GM12878 (cell line): Measurements from ENCODE around the gene VWA8. TPM values are rescaled to one million over a fixed set of nuclear protein-coding genes. Genes with fewer than 3 reads are reported as not detected.
"Not testable (repeated sequence)": the region's sequence is repeated elsewhere in the genome, so short reads cannot be mapped to it uniquely, and the experiment has no call there.

Experiments
- ATAC-seq: fragments of 200-7000 bp; cut with Tn5 transposase; 3 replicates; pipeline ENCODE4 v1.9.1; 2020; ENCODE audit warnings: mild to moderate bottlenecking, moderate library complexity
- BruUV-seq: library from RNA; stranded (reverse); fragments of 400-500 nt; replicated peaks from 2 replicates; lab custom pipeline; 2021; lab: Mats Ljungman, UMichigan
- CTCF ChIA-PET: fragments of 300-600 bp; sonication (Branson Sonifier 250); formaldehyde crosslinking; extraction: SDS; loops from one replicate; lab custom pipeline; 2021; ENCODE audit warnings: inconsistent platforms; lab: Yijun Ruan, JAX
- POLR2A ChIA-PET: fragments of 350-600 bp; formaldehyde crosslinking; extraction: SDS; loops from one replicate; lab custom pipeline; 2021; ENCODE audit warnings: inconsistent platforms; lab: Charles Lee
- RAD21 ChIA-PET: fragments of 300-600 bp; sonication (Branson Sonifier 250); formaldehyde crosslinking; loops from one replicate; lab custom pipeline; 2023; ENCODE audit warnings: antibody characterized with exemption; ENCODE audit not compliant: unreplicated experiment; lab: Charles Lee
- SMC1A ChIA-PET: fragments of 300-600 bp; sonication (Branson Sonifier 250); formaldehyde crosslinking; loops from one replicate; lab custom pipeline; 2023; ENCODE audit not compliant: unreplicated experiment, uncharacterized antibody; lab: Charles Lee
- DNase-seq: peaks from one replicate; pipeline ENCODE4 v3.0.0-alpha.2; 2011; ENCODE audit warnings: low read depth, low spot score
- FAIRE-seq: peaks from 3 replicates; lab custom pipeline; 2011; peaks lifted over from hg19 to GRCh38; lab: Jason Lieb, UNC
- H2AFZ ChIP-seq: 2 replicates; pipeline ENCODE4 v1.6.0; 2011; ENCODE audit warnings: low read depth, low read length, control low read depth; ENCODE audit not compliant: control insufficient read depth
- H3K27ac ChIP-seq: 2 replicates; pipeline ENCODE4 v1.5.1; 2011; ENCODE audit warnings: control low read depth; ENCODE audit not compliant: control insufficient read depth, insufficient read depth
- H3K27me3 ChIP-seq, 2 experiments: replicated peaks in 1 of 2; 2 replicates each; pipeline versions ENCODE4 v1.6.0 to v1.6.1; 2011; ENCODE audit warnings: low read length in 1 of 2; ENCODE audit not compliant: control insufficient read depth in 2 of 2, insufficient read depth in 2 of 2
- H3K36me3 ChIP-seq, 2 experiments: 2 replicates each; pipeline ENCODE4 v1.5.1; 2011; ENCODE audit warnings: low read length in 1 of 2; ENCODE audit not compliant: control insufficient read depth in 2 of 2, insufficient read depth in 2 of 2
- H3K4me1 ChIP-seq: 2 replicates; pipeline ENCODE4 v1.6.1; 2011; ENCODE audit warnings: mild to moderate bottlenecking, low read length, moderate library complexity, mixed read lengths; ENCODE audit not compliant: control insufficient read depth, insufficient read depth
- H3K4me2 ChIP-seq: 2 replicates; pipeline ENCODE4 v1.6.0; 2011; ENCODE audit warnings: control low read depth; ENCODE audit not compliant: control insufficient read depth, insufficient read depth
- H3K4me3 ChIP-seq: fragments of 200-600 bp; sonication (generic); 2 replicates; pipeline ENCODE4 v1.5.1; 2016
- H3K79me2 ChIP-seq: 2 replicates; pipeline ENCODE4 v1.6.0; 2011; ENCODE audit warnings: low read length; ENCODE audit not compliant: control insufficient read depth, insufficient read depth
- H3K9ac ChIP-seq: 2 replicates; pipeline ENCODE4 v1.8.0; 2011; ENCODE audit warnings: low read length, control low read depth, mixed read lengths; ENCODE audit not compliant: control insufficient read depth, insufficient read depth
- H3K9me3 ChIP-seq: replicated peaks from 3 replicates; pipeline ENCODE4 v1.5.1; 2011; ENCODE audit warnings: mild to moderate bottlenecking, low read length; ENCODE audit not compliant: control insufficient read depth, insufficient read depth
- H4K20me1 ChIP-seq: 2 replicates; pipeline ENCODE4 v1.6.0; 2011; ENCODE audit not compliant: control insufficient read depth, insufficient read depth
- CEBPB ChIP-seq, 2 experiments: fragments of 150-350 bp in 1 of 2; IDR thresholded peaks; 2 replicates each; pipeline ENCODE4 v1.6.1; 2012 to 2014; ENCODE audit warnings: low read depth in 2 of 2, low read length in 2 of 2, borderline replicate concordance in 1 of 2, inconsistent platforms in 1 of 2
- EGR1 ChIP-seq, 2 experiments: IDR thresholded peaks; 1 replicate in 1 of 2; 2 replicates in 1 of 2; pipeline ENCODE4 v1.6.1; 2011 to 2012; ENCODE audit warnings: low read depth in 2 of 2, low read length in 2 of 2, borderline replicate concordance in 1 of 2, mild to moderate bottlenecking in 1 of 2, moderate library complexity in 1 of 2
- MTA3 ChIP-seq: IDR thresholded peaks from 2 replicates; pipeline ENCODE4 v1.6.1; 2012; ENCODE audit warnings: low read length, inconsistent platforms, borderline replicate concordance
- POLR2A ChIP-seq: IDR thresholded peaks from 2 replicates; pipeline ENCODE4 v1.6.1; 2011; ENCODE audit warnings: low read depth, mild to moderate bottlenecking, low read length
- SMAD5 ChIP-seq: IDR thresholded peaks from 2 replicates; pipeline ENCODE4 v1.6.1; 2016; ENCODE audit warnings: antibody characterized with exemption, low read depth
- STAT3 ChIP-seq: IDR thresholded peaks from 2 replicates; pipeline ENCODE4 v1.6.1; 2011; ENCODE audit warnings: low read depth, low read length, improper control_type of control experiment
- ZNF207 ChIP-seq: fragments of 450-650 bp; IDR thresholded peaks from 2 replicates; pipeline ENCODE4 v1.6.1; 2014; ENCODE audit warnings: antibody characterized with exemption, mild to moderate bottlenecking, borderline replicate concordance
- ZNF274 ChIP-seq: IDR thresholded peaks from one replicate; pipeline ENCODE4 v1.8.0; 2011; ENCODE audit not compliant: insufficient read length, insufficient read depth
- WGBS: methylation state at CpG from one replicate; pipeline ENCODE4 v1.1.6; 2016; ENCODE audit warnings: low lambda C conversion rate; ENCODE audit not compliant: insufficient replicate concordance, insufficient coverage; ENCODE audit errors: missing lambda C conversion rate; 5-methylcytosine and 5-hydroxymethylcytosine counted together
- in situ Hi-C: fragments of 300-500 bp; cut with MboI; formaldehyde crosslinking; loops from 9 replicates; pipeline ENCODE4 v1.14.3; 2018; ENCODE audit warnings: mixed read lengths
- intact Hi-C: fragments of 100-400 bp; cut with micrococcal nuclease; formaldehyde crosslinking; loops from one replicate; pipeline ENCODE4 v1.14.2; 2022; ENCODE audit not compliant: unreplicated experiment
- polyA plus RNA-seq, 11 experiments: library from polyadenylated mRNA; depleted of rRNA in 4 of 11; unstranded in 6 of 11; stranded (reverse) in 5 of 11; fragments of >200 nt; fragmentation: Nextera tagmentation in 4 of 11; fragmentation: Illumina TruSeq in 1 of 11; extraction: Ambion mirVana in 4 of 11; extraction: Trizol in 1 of 11; gene quantifications; 1 replicate in 1 of 11; 2 replicates in 10 of 11; pipeline versions ENCODE4 v1.2.1 to v1.2.3, GENCODE V29; 2011 to 2016; ENCODE audit warnings: inconsistent platforms in 2 of 11, missing spikeins in 2 of 11, low read depth in 1 of 11
- total RNA-seq, 4 experiments: library from RNA; depleted of rRNA in 3 of 4; stranded (reverse); fragments of >200 nt in 3 of 4; fragmentation: Illumina TruSeq in 1 of 4; extraction: Trizol in 1 of 4; gene quantifications; 2 replicates each; pipeline versions ENCODE4 v1.2.1 to v1.2.3, GENCODE V29; 2013 to 2021
- TF ChIP-seq, protein P1 (sequence below): fragments of 450-650 bp; IDR thresholded peaks from 2 replicates; pipeline ENCODE4 v1.6.1; 2018; ENCODE audit warnings: mild to moderate bottlenecking, low read depth, moderate library complexity; ENCODE audit not compliant: partially characterized antibody

The VWA8 gene
- total and polyA plus RNA-seq, 10 of the 15 experiments (the other 5 are each of a cell fraction or from before 2014, with no cell fraction given), result 3.0 to 21.8 (median 13.5) TPM

DNA sequence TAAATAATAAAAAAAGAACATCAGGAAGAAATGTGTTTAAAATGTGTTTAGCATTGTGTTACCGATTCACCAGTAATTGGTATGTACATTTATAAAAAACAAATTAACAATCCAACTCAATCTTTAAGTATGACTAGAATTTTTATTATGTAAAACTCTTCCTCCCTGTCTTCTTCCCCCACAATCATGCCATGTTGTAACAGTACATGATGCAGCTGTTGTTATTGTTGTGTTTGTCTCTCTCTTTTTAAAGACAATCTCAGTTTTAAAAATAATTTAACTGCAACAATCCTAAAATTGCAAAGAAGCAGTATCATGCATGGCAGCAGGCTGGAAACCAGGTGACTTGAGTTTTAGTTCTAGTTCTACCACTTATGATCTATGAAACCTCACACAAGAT, 323.3 kb downstream of the VWA8 start (continued):
- no peak for TF ChIP-seq POLR2A
- TF ChIP-seq SMAD5, result no peak
- TF ChIP-seq EGR1 (IDR thresholded peaks at IDR 0.05; ENCODE audit: borderline replicate concordance in 1 of 2, low read depth in 2 of 2, low read length in 2 of 2), result no peak
- TF ChIP-seq, protein P1, sequence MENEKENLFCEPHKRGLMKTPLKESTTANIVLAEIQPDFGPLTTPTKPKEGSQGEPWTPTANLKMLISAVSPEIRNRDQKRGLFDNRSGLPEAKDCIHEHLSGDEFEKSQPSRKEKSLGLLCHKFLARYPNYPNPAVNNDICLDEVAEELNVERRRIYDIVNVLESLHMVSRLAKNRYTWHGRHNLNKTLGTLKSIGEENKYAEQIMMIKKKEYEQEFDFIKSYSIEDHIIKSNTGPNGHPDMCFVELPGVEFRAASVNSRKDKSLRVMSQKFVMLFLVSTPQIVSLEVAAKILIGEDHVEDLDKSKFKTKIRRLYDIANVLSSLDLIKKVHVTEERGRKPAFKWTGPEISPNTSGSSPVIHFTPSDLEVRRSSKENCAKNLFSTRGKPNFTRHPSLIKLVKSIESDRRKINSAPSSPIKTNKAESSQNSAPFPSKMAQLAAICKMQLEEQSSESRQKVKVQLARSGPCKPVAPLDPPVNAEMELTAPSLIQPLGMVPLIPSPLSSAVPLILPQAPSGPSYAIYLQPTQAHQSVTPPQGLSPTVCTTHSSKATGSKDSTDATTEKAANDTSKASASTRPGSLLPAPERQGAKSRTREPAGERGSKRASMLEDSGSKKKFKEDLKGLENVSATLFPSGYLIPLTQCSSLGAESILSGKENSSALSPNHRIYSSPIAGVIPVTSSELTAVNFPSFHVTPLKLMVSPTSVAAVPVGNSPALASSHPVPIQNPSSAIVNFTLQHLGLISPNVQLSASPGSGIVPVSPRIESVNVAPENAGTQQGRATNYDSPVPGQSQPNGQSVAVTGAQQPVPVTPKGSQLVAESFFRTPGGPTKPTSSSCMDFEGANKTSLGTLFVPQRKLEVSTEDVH, result no peak
- TF ChIP-seq MTA3, result no peak
- no peak for TF ChIP-seq STAT3
- TF ChIP-seq ZNF274, result no peak
- TF ChIP-seq ZNF207, result no peak
- TF ChIP-seq CEBPB (IDR thresholded peaks at IDR 0.05; ENCODE audit: borderline replicate concordance in 1 of 2, low read depth in 2 of 2, low read length in 2 of 2), result no peak
- TF ChIP-seq, all 136 proteins: peak for 0

- FAIRE-seq, H3K9me3 ChIP-seq, BruUV-seq, ATAC-seq, H3K79me2 ChIP-seq, H2AFZ ChIP-seq, intact Hi-C loops, H3K4me2 ChIP-seq, H3K36me3 ChIP-seq, DNase-seq, H3K9ac ChIP-seq, SMC1A ChIA-PET, H3K4me3 ChIP-seq, H3K27me3 ChIP-seq, POLR2A ChIA-PET, CTCF ChIA-PET, in situ Hi-C loops, H3K27ac ChIP-seq, H4K20me1 ChIP-seq, H3K4me1 ChIP-seq, RAD21 ChIA-PET: not testable (repeated sequence)
- 92% methylated on average over 2 of the region's 5 CpGs for WGBS
These were observed 323.9 kb downstream of the VWA8 start for GRCh38 chr13:41637032-41637431.

- in situ Hi-C loops, H3K79me2 ChIP-seq, H3K4me3 ChIP-seq, intact Hi-C loops, SMC1A ChIA-PET, H3K9me3 ChIP-seq, DNase-seq, H3K9ac ChIP-seq, H2AFZ ChIP-seq, H3K27me3 ChIP-seq, H3K4me1 ChIP-seq, H4K20me1 ChIP-seq, CTCF ChIA-PET, H3K27ac ChIP-seq, H3K4me2 ChIP-seq, RAD21 ChIA-PET, ATAC-seq, BruUV-seq, FAIRE-seq, POLR2A ChIA-PET, H3K36me3 ChIP-seq: not testable (repeated sequence)
These were observed 324.3 kb downstream of the VWA8 start for GRCh38 chr13:41636590-41636989.
